ENCODE measurements around the gene FLT3LG. TPM values are rescaled to one million over a fixed set of nuclear protein-coding genes. Genes with fewer than 3 reads are reported as not detected.

FLT3LG gene
- total RNA-seq, 1 donor: 5.4 TPM

- TF ChIP-seq, protein P1, sequence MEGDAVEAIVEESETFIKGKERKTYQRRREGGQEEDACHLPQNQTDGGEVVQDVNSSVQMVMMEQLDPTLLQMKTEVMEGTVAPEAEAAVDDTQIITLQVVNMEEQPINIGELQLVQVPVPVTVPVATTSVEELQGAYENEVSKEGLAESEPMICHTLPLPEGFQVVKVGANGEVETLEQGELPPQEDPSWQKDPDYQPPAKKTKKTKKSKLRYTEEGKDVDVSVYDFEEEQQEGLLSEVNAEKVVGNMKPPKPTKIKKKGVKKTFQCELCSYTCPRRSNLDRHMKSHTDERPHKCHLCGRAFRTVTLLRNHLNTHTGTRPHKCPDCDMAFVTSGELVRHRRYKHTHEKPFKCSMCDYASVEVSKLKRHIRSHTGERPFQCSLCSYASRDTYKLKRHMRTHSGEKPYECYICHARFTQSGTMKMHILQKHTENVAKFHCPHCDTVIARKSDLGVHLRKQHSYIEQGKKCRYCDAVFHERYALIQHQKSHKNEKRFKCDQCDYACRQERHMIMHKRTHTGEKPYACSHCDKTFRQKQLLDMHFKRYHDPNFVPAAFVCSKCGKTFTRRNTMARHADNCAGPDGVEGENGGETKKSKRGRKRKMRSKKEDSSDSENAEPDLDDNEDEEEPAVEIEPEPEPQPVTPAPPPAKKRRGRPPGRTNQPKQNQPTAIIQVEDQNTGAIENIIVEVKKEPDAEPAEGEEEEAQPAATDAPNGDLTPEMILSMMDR (IDR thresholded peaks at IDR 0.05; ENCODE audit: insufficient read depth, low read length): no peak
- peak; percentile 20 for DNase-seq (ENCODE audit: low read depth)
- no peak overlapping the region for H3K4me3 ChIP-seq (ENCODE audit: low read depth, low read length)
Observed at GRCh38 chr19:49447485-49448431, 26.3 kb upstream of the FLT3LG start.

- no peak for DNase-seq (ENCODE audit: low read depth)
- TF ChIP-seq, protein P1 (IDR thresholded peaks at IDR 0.05; ENCODE audit: insufficient read depth, low read length): no peak
- H3K4me3 ChIP-seq (ENCODE audit: low read depth, low read length): no peak overlapping the region
Observed at GRCh38 chr19:49448432-49448786, 25.6 kb upstream of the FLT3LG start.

DNA sequence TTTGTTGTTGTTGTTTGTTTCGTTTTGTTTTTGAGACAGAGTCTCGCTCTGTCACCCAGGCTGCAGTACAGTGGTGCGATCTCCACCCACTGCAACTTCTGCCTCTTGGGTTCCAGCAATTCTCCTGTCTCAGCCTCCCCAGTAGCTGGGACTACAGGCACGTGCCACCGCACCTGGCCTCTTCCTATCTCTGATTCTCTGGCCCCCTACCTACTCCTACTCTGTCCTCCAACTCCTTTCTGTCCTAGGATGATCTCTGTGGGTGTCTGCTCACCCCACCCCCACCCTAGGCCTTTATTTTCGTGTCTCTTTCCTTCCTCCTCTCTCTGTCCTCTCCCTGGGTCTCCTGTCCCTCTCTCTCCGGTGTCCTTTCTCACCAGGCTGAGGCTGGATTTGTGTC, 23.6 kb upstream of the FLT3LG start:
- no peak for DNase-seq (ENCODE audit: low read depth)
- no peak overlapping the region for H3K4me3 ChIP-seq (ENCODE audit: low read depth, low read length)
- TF ChIP-seq, protein P1 (IDR thresholded peaks at IDR 0.05; ENCODE audit: insufficient read depth, low read length): no peak

DNA sequence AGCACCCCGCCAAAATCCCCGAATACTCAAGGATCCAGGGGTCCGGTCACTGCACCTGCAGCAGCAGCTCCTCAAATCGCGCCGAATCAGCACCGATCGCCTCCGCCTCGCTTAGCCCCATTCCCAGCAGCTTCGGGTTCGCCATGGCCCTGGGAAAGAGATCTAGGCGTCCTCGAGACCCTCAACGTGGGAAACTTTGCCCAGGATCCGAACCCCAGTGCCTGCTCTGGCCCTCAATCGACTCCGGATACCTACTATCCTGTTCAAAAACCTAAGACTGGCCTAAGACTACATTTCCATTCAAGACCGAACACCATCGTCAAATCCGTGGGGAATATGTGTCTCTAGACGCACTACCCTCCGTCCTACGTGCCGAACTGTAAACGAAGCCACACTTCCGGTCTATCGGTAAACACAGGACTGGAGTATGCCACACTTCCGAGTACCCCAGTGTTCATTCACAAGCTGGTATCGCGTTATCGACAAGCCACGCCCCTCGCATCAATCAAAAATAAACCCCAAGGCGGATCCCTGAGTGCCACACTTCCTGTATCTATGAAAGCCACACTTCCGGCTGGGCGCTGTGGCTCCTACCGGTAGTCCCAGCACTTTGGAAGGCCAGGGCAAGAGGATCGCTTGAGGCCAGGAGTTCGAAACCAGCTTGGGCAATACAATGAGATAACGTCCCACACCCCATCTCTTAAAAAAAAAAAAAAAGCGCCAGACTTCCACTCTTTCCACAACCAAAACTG, 22.4 kb upstream of the FLT3LG start, which contains the start of gene PIH1D1:
Gene PIH1D1 (minus strand): TSS at position 385 of the 752 bp plus-strand sequence. CDS start 240 bp downstream, at position 145.
- DNase-seq (ENCODE audit: low read depth): peak; percentile 99
- TF ChIP-seq, protein P1 (IDR thresholded peaks at IDR 0.05; ENCODE audit: insufficient read depth, low read length): peak; percentile 47
- H3K4me3 ChIP-seq (ENCODE audit: low read depth, low read length): peak within 1 kb of the TSS; percentile 97

DNA sequence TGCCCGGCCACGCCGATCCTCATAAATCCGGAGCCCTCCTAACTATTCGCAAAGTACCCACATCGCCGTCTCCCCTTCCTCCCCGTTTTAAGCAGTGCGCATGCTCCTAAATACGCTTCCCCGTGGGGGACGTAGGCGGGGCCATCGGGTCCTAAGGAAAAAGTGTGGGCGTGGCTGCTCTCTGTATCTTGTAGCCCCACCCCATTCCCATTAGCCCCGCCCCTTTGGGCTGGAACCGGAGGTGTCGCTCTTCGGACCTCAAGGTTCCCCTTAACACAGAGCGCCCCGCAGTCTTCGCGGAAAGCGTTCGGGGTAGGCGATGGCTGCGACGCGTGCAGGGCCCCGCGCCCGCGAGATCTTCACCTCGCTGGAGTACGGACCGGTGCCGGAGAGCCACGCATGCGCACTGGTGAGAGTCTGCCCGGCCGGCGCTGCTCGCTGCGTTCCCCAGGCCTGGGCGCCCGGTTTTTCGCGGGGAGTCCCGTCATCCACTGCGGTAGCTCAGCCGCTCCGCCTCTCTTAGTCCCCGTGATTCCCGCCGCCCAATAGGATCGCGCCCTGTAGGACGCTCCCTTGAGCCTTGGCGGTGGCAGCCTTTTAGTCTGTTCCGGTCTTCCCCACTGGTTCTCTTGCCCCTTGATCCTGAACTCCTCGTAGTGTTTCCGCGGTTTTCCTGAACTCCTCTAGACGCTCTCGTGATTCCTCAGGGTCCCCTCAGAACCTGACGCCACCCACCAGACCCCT, 20.8 kb upstream of the FLT3LG start, which contains the start of gene ALDH16A1:
Gene ALDH16A1 (plus strand): TSS at position 213 of the 744 bp plus-strand sequence. CDS start 107 bp downstream, at position 320.
- TF ChIP-seq, protein P1 (IDR thresholded peaks at IDR 0.05; ENCODE audit: insufficient read depth, low read length): no peak

DNA sequence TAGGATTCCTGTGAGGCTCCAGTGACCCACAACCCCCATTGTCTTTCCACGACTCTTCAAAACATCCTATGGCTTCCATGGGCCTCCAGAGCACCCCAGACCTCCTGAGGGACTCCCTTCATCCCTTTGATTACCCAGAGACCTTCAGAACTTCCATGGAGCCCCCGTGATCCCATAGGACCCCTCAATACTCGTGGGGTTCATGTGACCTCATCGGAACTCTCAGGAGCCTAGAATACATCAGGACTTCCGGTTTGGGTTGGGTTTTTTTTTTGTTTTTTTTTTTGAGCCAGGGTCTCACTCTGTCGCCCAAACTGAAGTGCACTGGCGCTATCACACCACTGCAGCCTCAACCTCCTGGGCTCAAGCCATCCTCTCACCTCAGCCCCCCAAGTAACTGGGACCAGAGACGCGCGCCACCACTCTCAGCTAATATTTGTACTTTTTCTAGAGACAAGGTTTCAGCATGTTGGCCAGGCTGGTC, 20.2 kb upstream of the FLT3LG start:
- peak overlapping the region; percentile 83 for H3K4me3 ChIP-seq (ENCODE audit: low read depth, low read length)
- DNase-seq (ENCODE audit: low read depth): no peak
- TF ChIP-seq, protein P1 (IDR thresholded peaks at IDR 0.05; ENCODE audit: insufficient read depth, low read length): no peak

More for the DNA sequence above, 20.8 kb upstream of the FLT3LG start, which contains the start of gene ALDH16A1:
- peak within 1 kb of the TSS; percentile 83 for H3K4me3 ChIP-seq (ENCODE audit: low read depth, low read length)
- DNase-seq (ENCODE audit: low read depth): peak; percentile 97

Data from fibroblast of the aortic adventitia (primary cell).